ENCODE data around the gene TMTC1. TPM values are rescaled to one million over a fixed set of nuclear protein-coding genes. Genes with fewer than 3 reads are reported as not detected.

TMTC1 gene
- total and polyA plus RNA-seq, 2 donors (not counting 1 experiment from before 2014, with no cell fraction given) = not detected

- CTCF ChIA-PET = interaction anchor here (1.1 kb wide), 1 partner anchor 11 kb away, joined by 4 read pairs; no protein-coding TSS in a partner anchor
Measured at GRCh38 chr12:29531471-29531870, 252.3 kb downstream of the TMTC1 start.

GRCh38 chr12:29530436-29530835 lies 253.3 kb downstream of the TMTC1 start:
- no peaks in the 10 kb centered on the region for H3K4me1 Mint-ChIP-seq
- no peak overlapping the region for H3K27ac ChIP-seq (ENCODE audit: low read length in 2 of 2)
- POLR2A ChIA-PET = no interaction called here
- H3K27me3 Mint-ChIP-seq = peaks cover 30% of the 10 kb centered on the region
- no peak overlapping the region for H3K4me3 Mint-ChIP-seq
- H3K79me2 ChIP-seq (ENCODE audit: control insufficient read depth, insufficient read depth, low read length) = no peaks in the 10 kb centered on the region
- TF ChIP-seq EZH2 (IDR thresholded peaks at IDR 0.05; ENCODE audit: borderline replicate concordance, insufficient read depth, low read depth, low read length, poor library complexity, severe bottlenecking) = no peak
- no peak for TF ChIP-seq CTCF (IDR thresholded peaks at IDR 0.05)
- intact Hi-C loops (cut with micrococcal nuclease) = no loop called here
- H3K4me1 ChIP-seq (ENCODE audit: control insufficient read depth in 2 of 2, insufficient read depth in 2 of 2, low read length in 2 of 2) = no peaks in the 10 kb centered on the region
- no peaks in the 10 kb centered on the region for H3K36me3 ChIP-seq (replicated peaks in 1 of 2; ENCODE audit: control extremely low read depth in 1 of 2, control insufficient read depth in 1 of 2, extremely low read depth in 1 of 2, insufficient read depth in 2 of 2, low read length in 1 of 2)
- CTCF ChIA-PET = interaction anchor here (0.6 kb wide), 1 partner anchor 20 kb away, joined by 3 read pairs; no protein-coding TSS in a partner anchor
- no peaks in the 10 kb centered on the region for H4K20me1 ChIP-seq (ENCODE audit: control insufficient read depth, insufficient read depth, low read length, poor library complexity, severe bottlenecking)
- DNase-seq (no peak), ATAC-seq (ENCODE audit: low read depth) (no peak)
- H3K4me3 ChIP-seq (ENCODE audit: control extremely low read depth in 1 of 5, extremely low read depth in 1 of 5, insufficient read depth in 1 of 5, low read depth in 2 of 5, low read length in 4 of 5) = no peak overlapping the region
- H3K9ac ChIP-seq (ENCODE audit: low read length) = no peak overlapping the region
- no peak overlapping the region for H3K27ac Mint-ChIP-seq
- no peaks in the 10 kb centered on the region for H3K9me3 ChIP-seq (ENCODE audit: control extremely low read depth in 1 of 3, control insufficient read depth in 2 of 3, insufficient read depth in 1 of 3, low read length in 2 of 3)
- 75% methylated on average over 2 of the region's 4 CpGs for WGBS (ENCODE audit: insufficient coverage)
- peaks cover 0 to 10% (median 4%) of the 10 kb centered on the region in 4 experiments for H3K27me3 ChIP-seq (replicated peaks in 1 of 4; ENCODE audit: control extremely low read depth in 1 of 4, control insufficient read depth in 3 of 4, insufficient read depth in 4 of 4, low read length in 3 of 4)
- H3K4me2 ChIP-seq (replicated peaks; ENCODE audit: low read depth, low read length, poor library complexity, severe bottlenecking) = no peak overlapping the region
- no peak overlapping the region for H2AFZ ChIP-seq (ENCODE audit: insufficient read depth, low read depth, low read length, poor library complexity, severe bottlenecking)
- H3K9me3 Mint-ChIP-seq (ENCODE audit: insufficient read depth) = no peaks in the 10 kb centered on the region

More at GRCh38 chr12:29531471-29531870, 252.3 kb downstream of the TMTC1 start:
- Histone ChIP-seq H3K27ac (ENCODE audit: low read length in 2 of 2) (no peak overlapping the region), H3K4me2 (replicated peaks; ENCODE audit: low read depth, low read length, poor library complexity, severe bottlenecking) (no peak overlapping the region), H4K20me1 (ENCODE audit: control insufficient read depth, insufficient read depth, low read length, poor library complexity, severe bottlenecking) (no peaks in the 10 kb centered on the region), H3K4me3 (ENCODE audit: control extremely low read depth in 1 of 5, extremely low read depth in 1 of 5, insufficient read depth in 1 of 5, low read depth in 2 of 5, low read length in 4 of 5) (no peak overlapping the region), H3K36me3 (replicated peaks in 1 of 2; ENCODE audit: control extremely low read depth in 1 of 2, control insufficient read depth in 1 of 2, extremely low read depth in 1 of 2, insufficient read depth in 2 of 2, low read length in 1 of 2) (no peaks in the 10 kb centered on the region), H3K9ac (ENCODE audit: low read length) (no peak overlapping the region), H2AFZ (ENCODE audit: insufficient read depth, low read depth, low read length, poor library complexity, severe bottlenecking) (no peak overlapping the region), H3K4me1 (ENCODE audit: control insufficient read depth in 2 of 2, insufficient read depth in 2 of 2, low read length in 2 of 2) (no peaks in the 10 kb centered on the region), H3K9me3 (ENCODE audit: control extremely low read depth in 1 of 3, control insufficient read depth in 2 of 3, insufficient read depth in 1 of 3, low read length in 2 of 3) (no peaks in the 10 kb centered on the region), H3K27me3 (replicated peaks in 1 of 4; ENCODE audit: control extremely low read depth in 1 of 4, control insufficient read depth in 3 of 4, insufficient read depth in 4 of 4, low read length in 3 of 4) (peaks cover 0 to 10% (median 4%) of the 10 kb centered on the region in 4 experiments), H3K79me2 (ENCODE audit: control insufficient read depth, insufficient read depth, low read length) (no peaks in the 10 kb centered on the region)
- POLR2A ChIA-PET = no interaction called here
- no peak overlapping the region for H3K27ac Mint-ChIP-seq
- intact Hi-C loops (cut with micrococcal nuclease) = no loop called here
- no peaks in the 10 kb centered on the region for H3K4me1 Mint-ChIP-seq
- peaks cover 24% of the 10 kb centered on the region for H3K27me3 Mint-ChIP-seq
- no peaks in the 10 kb centered on the region for H3K9me3 Mint-ChIP-seq (ENCODE audit: insufficient read depth)
- no peak overlapping the region for H3K4me3 Mint-ChIP-seq
- TF ChIP-seq EZH2 (IDR thresholded peaks at IDR 0.05; ENCODE audit: borderline replicate concordance, insufficient read depth, low read depth, low read length, poor library complexity, severe bottlenecking) (no peak), CTCF (IDR thresholded peaks at IDR 0.05) (no peak)
- DNase-seq (no peak), ATAC-seq (ENCODE audit: low read depth) (no peak)
- no CpG with 5 or more reads among the region's 1 CpG for WGBS (ENCODE audit: insufficient coverage)

All from B cell (primary cell).